ENCODE data around the gene LNP1. TPM values are rescaled to one million over a fixed set of nuclear protein-coding genes. Genes with fewer than 3 reads are reported as not detected.

LNP1 gene
- total RNA-seq, 1 experiment from 2014 or later, result 3.6 TPM

Other genes with a start within 250 kb of the LNP1 start
- gene TBC1D23, start 140.5 kb upstream of the LNP1 start, total RNA-seq (2014; rRNA removed; shearing (Covaris generic)), result 15.5 and 28.4 TPM in 2 replicates
- gene NIT2, start 66.8 kb upstream of the LNP1 start, total RNA-seq (2014; rRNA removed; shearing (Covaris generic)), result 35.4 and 41.1 TPM in 2 replicates
- 44.9 and 65.4 TPM in 2 replicates for gene TOMM70, start 450 bp upstream of the LNP1 start, total RNA-seq (2014; rRNA removed; shearing (Covaris generic))
- 2.2 and 4.7 TPM in 2 replicates for gene TMEM45A, start 91.1 kb downstream of the LNP1 start, total RNA-seq (2014; rRNA removed; shearing (Covaris generic))
- not detected in 2 replicates for gene ADGRG7, start 208.1 kb downstream of the LNP1 start, total RNA-seq (2014; rRNA removed; shearing (Covaris generic))